HG03378 (cell line): ENCODE measurements around the gene LIN28B.
"Not testable (repeated sequence)": the region's sequence is repeated elsewhere in the genome, so short reads cannot be mapped to it uniquely, and the experiment has no call there.

Source experiments
- ATAC-seq: cut with Tn5 transposase; IDR thresholded peaks from one replicate; pipeline ENCODE4 v1.9.1; 2021; ENCODE audit warnings: mild to moderate bottlenecking, moderate library complexity; ENCODE audit not compliant: unreplicated experiment

Gene LIN28B

GRCh38 chr6:105005451-105005850, 48.5 kb downstream of the LIN28B start:
- no peak for ATAC-seq

GRCh38 chr6:105013459-105013858, 56.6 kb downstream of the LIN28B start:
- not testable (repeated sequence) for ATAC-seq

DNA sequence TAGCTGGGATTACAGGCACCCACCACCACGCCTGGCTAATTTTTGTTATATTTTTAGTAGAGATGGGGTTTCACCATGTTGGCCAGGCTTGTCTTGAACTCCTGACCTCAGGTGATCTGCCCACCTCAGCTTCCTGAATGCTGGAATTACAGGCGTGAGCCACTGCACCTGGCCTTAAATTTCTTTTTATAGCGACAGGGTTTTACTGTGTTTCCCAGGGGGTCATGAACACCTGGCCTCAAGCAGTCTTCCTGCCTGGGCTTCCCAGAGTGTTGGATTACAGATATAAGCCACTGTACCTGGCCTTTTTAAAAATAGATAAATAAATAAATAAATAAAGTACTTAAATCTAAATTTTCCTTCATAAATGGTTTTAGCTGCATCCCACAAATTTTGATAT, 57.5 kb downstream of the LIN28B start:
- ATAC-seq = no peak

DNA sequence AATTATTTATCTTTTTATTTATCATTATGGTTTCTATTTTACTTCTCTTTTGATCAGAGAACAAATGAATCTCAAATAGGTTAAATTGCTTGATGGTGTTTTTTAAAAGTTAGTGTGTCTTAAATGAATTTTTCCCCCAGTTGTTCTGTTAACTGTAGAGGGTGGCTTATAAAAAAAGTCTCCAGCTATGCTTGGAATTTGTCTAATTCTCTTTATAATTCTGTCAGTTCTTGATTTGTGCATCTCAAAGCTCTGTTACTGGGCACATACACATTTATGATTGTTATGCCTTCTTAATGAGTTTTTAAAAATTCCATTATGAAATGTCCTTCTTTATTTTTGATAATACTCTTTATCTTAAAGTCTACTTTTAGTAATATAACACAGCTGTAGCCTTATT, 58.0 kb downstream of the LIN28B start:
- ATAC-seq = no peak

DNA sequence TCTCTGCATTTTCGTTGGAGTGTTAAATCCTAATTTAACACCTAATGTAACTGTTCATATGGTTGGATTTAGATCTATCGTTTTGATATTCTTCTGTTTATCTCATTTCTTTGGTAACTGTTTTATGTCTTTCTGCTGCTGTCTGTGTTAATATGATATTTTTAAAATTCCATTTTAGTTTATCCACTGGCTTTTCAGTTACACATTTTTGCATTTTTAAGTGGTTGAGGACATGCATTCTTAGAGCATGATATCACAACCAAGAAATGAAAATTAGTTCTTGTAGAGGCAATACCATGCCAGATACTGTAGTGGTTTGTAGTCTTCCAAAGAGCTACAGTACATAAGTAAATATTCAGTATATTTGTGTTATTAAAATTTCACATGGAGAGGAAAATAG, 58.6 kb downstream of the LIN28B start:
- ATAC-seq = no peak

GRCh38 chr6:105019285-105019684, 62.4 kb downstream of the LIN28B start:
- no peak for ATAC-seq

- ATAC-seq = no peak
These were observed 64.5 kb downstream of the LIN28B start for GRCh38 chr6:105021399-105021798.

DNA sequence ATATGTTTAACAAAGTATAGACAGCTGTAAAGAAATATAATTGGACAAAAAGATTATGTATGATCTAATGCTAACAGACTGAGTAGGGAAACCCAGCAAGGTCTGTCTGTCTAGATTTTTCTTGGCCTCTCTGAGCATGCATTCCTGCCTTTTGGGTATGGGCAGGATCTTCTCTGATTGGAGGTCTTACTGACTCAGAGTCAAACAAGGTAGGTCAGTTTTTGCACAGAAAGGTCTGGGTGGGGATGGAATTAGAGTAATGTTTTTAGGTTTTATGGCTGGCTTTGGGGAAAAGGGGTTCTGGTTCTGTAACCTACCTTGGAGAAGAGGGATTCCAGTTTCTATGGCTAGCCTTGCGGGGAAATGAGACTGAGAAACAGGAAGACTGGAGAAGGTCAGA, 65.5 kb downstream of the LIN28B start:
- ATAC-seq = no peak

DNA sequence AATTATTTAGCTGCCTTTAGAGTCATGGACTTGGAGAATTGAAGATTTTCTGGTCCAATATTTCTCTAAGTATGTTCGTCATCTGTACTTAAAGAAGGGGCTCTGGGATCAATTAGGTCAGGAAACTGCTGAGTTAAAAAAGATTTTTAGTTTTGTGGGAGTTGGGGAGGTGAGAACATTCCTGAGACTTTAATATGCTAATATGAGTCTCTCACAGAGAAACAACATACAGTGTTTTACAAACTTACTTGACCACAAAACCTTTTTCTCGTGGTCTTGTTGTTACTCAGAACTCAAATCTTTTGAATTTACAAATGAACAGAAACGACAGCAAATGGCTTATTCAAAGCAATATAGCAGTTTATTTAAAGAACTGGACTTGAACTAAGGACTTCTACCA, 67.9 kb downstream of the LIN28B start:
- no peak for ATAC-seq

DNA sequence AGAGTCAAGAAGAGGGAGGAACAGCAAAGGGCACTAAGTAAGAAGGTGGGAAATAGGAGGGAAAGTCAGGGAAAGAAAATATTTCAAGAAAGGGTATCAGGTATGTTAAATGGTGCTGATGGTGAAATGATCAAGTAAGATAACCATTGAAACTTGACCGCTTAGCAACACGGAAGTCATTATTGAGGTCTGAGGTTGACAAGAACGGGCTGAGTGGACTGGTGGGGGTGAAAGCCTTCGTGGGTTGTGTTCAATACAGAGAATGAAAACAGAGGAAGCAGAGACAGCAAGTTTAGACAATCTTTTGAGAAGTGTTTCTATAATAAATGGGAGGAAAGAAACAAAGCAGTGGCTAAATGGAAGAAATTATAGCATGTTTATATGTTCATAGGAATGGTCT, 72.0 kb downstream of the LIN28B start:
- ATAC-seq = no peak

GRCh38 chr6:105029581-105029980, 72.7 kb downstream of the LIN28B start:
- no peak for ATAC-seq

- no peak for ATAC-seq
These were observed 77.6 kb downstream of the LIN28B start for GRCh38 chr6:105034470-105034869.

DNA sequence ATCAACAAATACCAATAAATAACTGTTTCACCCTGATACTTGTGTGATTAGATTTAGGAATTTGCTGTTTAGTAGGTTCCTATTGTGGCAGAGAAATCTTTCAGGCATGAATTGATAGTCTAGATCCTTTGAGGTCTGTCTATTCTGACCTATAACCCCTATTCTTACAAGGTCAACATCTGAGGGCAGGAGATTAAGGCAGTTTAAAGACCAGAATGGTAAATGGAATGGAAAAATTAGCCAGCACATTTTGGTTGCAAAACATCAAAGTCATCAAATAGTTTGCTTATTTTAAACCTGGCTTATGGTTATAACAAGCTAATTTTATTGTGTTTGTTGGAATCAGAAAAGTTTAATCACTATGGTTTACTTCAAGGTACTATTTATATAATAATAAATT, 78.4 kb downstream of the LIN28B start:
- ATAC-seq = no peak

- no peak for ATAC-seq
These were observed 79.4 kb downstream of the LIN28B start for GRCh38 chr6:105036351-105036750.

GRCh38 chr6:105038259-105038658, 81.4 kb downstream of the LIN28B start:
- ATAC-seq = no peak

- ATAC-seq = no peak
These were observed 85.0 kb downstream of the LIN28B start for GRCh38 chr6:105041880-105042279.

DNA sequence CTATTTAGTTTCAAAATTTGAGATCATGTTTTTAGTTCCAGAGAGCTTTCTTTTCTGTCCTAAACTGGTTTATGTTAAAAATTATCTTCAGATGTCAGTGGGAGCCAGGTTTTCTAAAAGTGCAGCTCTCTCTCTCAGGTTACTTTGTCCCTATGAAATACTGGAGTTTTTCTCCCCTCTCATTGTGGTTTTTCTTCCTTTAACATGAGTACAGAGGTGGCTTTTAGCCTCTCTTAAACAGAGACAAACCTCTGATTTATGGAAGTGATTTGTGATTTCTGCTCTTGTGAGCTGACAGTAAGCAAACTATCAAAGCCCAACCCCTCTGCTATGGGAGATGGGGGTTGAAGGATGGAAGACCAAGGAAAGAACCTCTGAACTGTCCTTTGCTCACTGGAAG, 85.7 kb downstream of the LIN28B start:
- ATAC-seq = no peak

DNA sequence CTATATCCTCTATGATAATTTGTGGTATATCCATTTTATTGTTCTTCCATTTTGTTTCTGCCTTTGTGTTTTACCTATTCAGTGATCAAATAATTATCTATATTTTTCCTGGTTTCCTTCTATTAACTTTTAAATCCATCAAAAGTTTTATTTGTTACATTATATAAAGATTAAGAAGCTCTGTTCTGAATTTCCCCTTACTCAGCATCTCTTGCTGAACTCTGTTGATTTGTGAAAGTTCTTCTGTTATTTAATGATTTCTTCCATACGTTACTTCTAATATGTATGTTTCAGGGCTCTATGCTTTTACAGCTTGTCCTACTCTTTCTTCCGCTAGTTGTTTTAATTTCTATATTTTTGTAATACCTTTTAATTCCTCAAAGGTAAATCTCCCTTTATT, 87.1 kb downstream of the LIN28B start:
- no peak for ATAC-seq

DNA sequence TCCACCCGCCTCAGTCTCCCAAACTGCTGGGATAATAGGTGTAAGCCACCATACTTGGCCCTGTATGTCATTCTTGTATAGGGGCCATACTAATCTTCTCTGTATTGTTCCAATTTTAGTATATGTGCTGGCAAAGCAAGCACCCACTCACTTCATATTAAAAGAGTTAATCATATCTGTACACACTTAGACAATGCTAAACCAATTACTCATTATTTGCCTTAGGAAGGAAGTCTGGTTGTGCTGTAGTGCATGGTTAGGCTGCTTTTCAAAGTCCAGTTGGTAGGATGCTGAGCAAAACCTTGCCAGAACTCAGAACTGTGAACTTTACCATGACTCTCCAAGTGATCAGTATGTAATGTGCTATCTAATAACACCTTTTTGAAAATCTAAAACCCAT, 88.6 kb downstream of the LIN28B start:
- no peak for ATAC-seq

GRCh38 chr6:105051941-105052471, 95.1 kb downstream of the LIN28B start:
- no peak for ATAC-seq

DNA sequence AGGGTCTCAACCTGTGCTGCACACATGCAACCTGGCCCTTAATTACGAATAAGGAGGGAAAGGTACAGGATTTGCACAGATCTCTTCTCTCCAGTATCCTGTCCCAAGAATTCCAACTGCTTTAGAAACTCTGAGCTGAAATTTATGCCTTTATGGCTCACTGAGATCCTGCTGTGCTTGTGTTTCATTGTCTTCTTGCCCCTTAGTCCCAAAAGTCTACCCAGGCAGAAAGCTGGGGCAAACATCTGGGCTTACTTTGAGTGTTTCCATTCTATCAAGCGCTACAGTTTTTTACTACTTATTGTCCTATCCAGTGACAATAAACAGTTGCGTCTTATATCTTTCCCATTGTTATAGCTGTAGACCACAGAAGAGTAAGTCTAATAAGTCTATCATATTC, 99.7 kb downstream of the LIN28B start:
- ATAC-seq = no peak

- ATAC-seq = no peak
These were observed 100.3 kb downstream of the LIN28B start for GRCh38 chr6:105057160-105057559.

DNA sequence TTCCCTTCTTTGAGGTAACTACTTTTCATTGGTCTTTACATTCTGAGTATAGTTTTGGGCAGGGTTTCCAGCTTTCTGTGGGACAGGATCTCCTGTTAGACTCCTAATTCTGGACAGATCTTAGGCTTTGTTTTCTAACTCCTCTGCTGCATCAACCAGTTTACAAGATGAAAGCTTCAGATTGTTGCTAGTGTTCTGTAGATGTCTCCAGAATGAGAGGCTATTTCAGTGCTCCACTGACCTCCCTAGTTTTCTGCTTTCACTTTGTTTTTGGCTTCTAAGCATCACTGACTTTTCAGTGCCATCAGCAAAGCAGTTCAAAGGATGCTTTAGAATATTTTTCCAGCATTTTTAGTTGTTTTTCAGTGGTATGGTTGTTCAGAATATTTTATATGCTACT, 101.4 kb downstream of the LIN28B start:
- no peak for ATAC-seq

- ATAC-seq = no peak
These were observed 101.9 kb downstream of the LIN28B start for GRCh38 chr6:105058846-105059245.
